HuH-7.5 (cell line): ENCODE data around the gene ZSWIM6.

ENCODE experiments used
- DNase-seq: peaks from one replicate; pipeline ENCODE4 v3.0.0; 2011; ENCODE audit warnings: low spot score

The ZSWIM6 gene

GRCh38 chr5:61551637-61552313 is 219.7 kb downstream of the ZSWIM6 start:
- no peak for DNase-seq

- no peak for DNase-seq
These were observed 227.1 kb downstream of the ZSWIM6 start for GRCh38 chr5:61559146-61559545.

- no peak for DNase-seq
These were observed 227.7 kb downstream of the ZSWIM6 start for GRCh38 chr5:61559722-61560121.

- DNase-seq, result no peak
These were observed 231.3 kb downstream of the ZSWIM6 start for GRCh38 chr5:61563401-61563800.

GRCh38 chr5:61567337-61567736 is 235.3 kb downstream of the ZSWIM6 start:
- no peak for DNase-seq

- no peak for DNase-seq
These were observed 237.3 kb downstream of the ZSWIM6 start for GRCh38 chr5:61569353-61569752.

GRCh38 chr5:61570767-61571166 is 238.7 kb downstream of the ZSWIM6 start:
- no peak for DNase-seq

- DNase-seq, result no peak
These were observed 240.9 kb downstream of the ZSWIM6 start for GRCh38 chr5:61572959-61573358.

- no peak for DNase-seq
These were observed 243.0 kb downstream of the ZSWIM6 start for GRCh38 chr5:61575103-61575502.

- DNase-seq, result no peak
These were observed 243.5 kb downstream of the ZSWIM6 start for GRCh38 chr5:61575581-61575980.

GRCh38 chr5:61576556-61576955 is 244.5 kb downstream of the ZSWIM6 start:
- DNase-seq, result no peak

GRCh38 chr5:61578858-61579503 is 246.9 kb downstream of the ZSWIM6 start:
- no peak for DNase-seq

GRCh38 chr5:61582205-61582820 is 250.3 kb downstream of the ZSWIM6 start:
- no peak for DNase-seq

- no peak for DNase-seq
These were observed 250.8 kb downstream of the ZSWIM6 start for GRCh38 chr5:61582887-61583286.

GRCh38 chr5:61586096-61587084 is 254.3 kb downstream of the ZSWIM6 start:
- DNase-seq, result no peak

- DNase-seq, result no peak
These were observed 255.1 kb downstream of the ZSWIM6 start for GRCh38 chr5:61587125-61587524.

- no peak for DNase-seq
These were observed 256.2 kb downstream of the ZSWIM6 start for GRCh38 chr5:61588216-61588615.

GRCh38 chr5:61589946-61590345 is 257.9 kb downstream of the ZSWIM6 start:
- DNase-seq, result no peak

- no peak for DNase-seq
These were observed 258.4 kb downstream of the ZSWIM6 start for GRCh38 chr5:61590473-61590872.

GRCh38 chr5:61591859-61592258 is 259.8 kb downstream of the ZSWIM6 start:
- DNase-seq, result no peak

- DNase-seq, result no peak
These were observed 263.4 kb downstream of the ZSWIM6 start for GRCh38 chr5:61595426-61595825.
